Duodenal mucosa (tissue), 2 donors: Measurements from ENCODE around the gene BCAS3.

Experiments used
- H3K27ac ChIP-seq: one replicate; pipeline ENCODE4 v1.7.0; 2013; ENCODE audit warnings: low read depth, low read length
- H3K27me3 ChIP-seq, 2 donors: one replicate each; pipeline ENCODE4 v1.7.0; 2013; ENCODE audit warnings: low read length in 2 of 2, control low read depth in 1 of 2; ENCODE audit not compliant: insufficient read depth in 2 of 2, control insufficient read depth in 1 of 2
- H3K36me3 ChIP-seq, 2 donors: one replicate each; pipeline ENCODE4 v1.7.0; 2013; ENCODE audit warnings: low read length in 2 of 2, control low read depth in 1 of 2; ENCODE audit not compliant: insufficient read depth in 2 of 2, control insufficient read depth in 1 of 2
- H3K4me1 ChIP-seq, 2 donors: one replicate each; pipeline ENCODE4 v1.7.0; 2013; ENCODE audit warnings: low read length in 2 of 2, control low read depth in 1 of 2; ENCODE audit not compliant: insufficient read depth in 2 of 2, control insufficient read depth in 1 of 2
- H3K4me3 ChIP-seq, 2 donors: one replicate each; pipeline ENCODE4 v1.7.0; 2013; ENCODE audit warnings: low read length in 2 of 2, low read depth in 1 of 2
- H3K9ac ChIP-seq, 2 donors: one replicate each; pipeline ENCODE4 v1.7.0; 2013; ENCODE audit warnings: low read length in 2 of 2, low read depth in 1 of 2
- H3K9me3 ChIP-seq, 2 donors: one replicate each; pipeline ENCODE4 v1.7.0; 2013; ENCODE audit warnings: low read length in 2 of 2, control low read depth in 1 of 2; ENCODE audit not compliant: control insufficient read depth in 1 of 2

The BCAS3 gene

DNA sequence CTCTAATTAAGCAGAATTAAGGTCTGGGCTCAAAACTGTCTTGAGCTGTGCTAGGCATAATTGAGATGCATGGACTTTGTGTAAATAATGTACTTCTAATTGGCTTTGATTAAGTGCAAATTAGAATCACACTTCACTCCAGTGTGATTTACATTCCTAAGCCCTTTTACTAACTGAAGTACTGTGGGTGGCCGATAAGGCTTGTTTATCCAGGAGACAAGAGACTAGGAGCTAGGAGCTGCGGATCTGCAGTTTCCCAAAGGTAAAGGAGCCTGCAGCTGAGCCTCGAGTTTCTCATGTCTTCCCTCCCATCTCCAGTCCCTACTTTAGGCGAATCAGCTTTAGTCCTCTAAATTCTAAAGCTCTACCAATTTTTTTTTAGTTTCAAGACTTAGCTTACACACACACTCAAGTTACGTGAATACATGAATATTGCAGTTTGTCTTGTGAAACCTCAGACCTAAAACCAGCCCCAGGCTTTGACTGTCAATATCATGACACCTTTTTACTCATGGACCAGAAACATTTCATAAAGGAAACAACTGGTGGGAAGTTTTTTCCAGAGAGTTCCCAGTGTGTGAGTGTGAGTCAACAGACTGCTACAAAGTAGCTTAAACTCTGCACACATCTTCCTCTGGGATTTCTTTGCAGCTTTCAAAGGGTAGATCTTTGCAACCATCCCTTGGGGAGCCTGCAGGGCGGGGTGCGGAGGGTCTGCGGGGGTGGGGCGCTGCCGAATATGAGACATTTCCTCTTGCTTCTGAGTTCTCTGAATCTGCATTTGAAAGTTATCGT is 608.1 kb downstream of the BCAS3 start:
- H3K36me3 ChIP-seq: no peaks in the 10 kb centered on the region

DNA sequence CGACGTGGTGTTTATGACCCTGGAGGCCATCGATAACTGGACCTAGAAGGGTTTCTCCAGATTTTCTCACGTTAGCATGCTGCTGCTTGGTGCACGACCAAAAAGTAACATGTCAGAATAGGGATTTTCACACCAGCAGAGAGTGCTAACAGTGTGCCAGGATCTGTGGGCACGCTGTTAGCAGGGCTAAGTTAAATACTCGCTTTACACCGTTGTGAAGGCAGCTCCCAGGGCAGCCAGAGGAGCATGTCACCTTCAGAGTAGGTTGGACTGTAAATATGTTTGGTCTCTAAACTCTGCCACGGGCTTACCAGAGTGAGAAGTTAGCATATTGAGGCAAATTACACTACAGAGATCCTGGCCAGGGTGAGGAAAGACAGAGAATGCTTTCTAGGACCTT is 608.8 kb downstream of the BCAS3 start:
- Histone ChIP-seq H3K9ac (no peak overlapping the region), H3K27me3 (no peaks in the 10 kb centered on the region), H3K4me1 (no peaks in the 10 kb centered on the region), H3K9me3 (no peaks in the 10 kb centered on the region), H3K36me3 (no peaks in the 10 kb centered on the region), H3K27ac (no peak overlapping the region), H3K4me3 (no peak overlapping the region)

More for the DNA sequence above, 608.1 kb downstream of the BCAS3 start:
- no peak overlapping the region for H3K9ac ChIP-seq
- H3K4me3 ChIP-seq: no peak overlapping the region
- H3K4me1 ChIP-seq: no peaks in the 10 kb centered on the region
- no peaks in the 10 kb centered on the region for H3K9me3 ChIP-seq
- H3K27ac ChIP-seq: no peak overlapping the region
- H3K27me3 ChIP-seq: no peaks in the 10 kb centered on the region

DNA sequence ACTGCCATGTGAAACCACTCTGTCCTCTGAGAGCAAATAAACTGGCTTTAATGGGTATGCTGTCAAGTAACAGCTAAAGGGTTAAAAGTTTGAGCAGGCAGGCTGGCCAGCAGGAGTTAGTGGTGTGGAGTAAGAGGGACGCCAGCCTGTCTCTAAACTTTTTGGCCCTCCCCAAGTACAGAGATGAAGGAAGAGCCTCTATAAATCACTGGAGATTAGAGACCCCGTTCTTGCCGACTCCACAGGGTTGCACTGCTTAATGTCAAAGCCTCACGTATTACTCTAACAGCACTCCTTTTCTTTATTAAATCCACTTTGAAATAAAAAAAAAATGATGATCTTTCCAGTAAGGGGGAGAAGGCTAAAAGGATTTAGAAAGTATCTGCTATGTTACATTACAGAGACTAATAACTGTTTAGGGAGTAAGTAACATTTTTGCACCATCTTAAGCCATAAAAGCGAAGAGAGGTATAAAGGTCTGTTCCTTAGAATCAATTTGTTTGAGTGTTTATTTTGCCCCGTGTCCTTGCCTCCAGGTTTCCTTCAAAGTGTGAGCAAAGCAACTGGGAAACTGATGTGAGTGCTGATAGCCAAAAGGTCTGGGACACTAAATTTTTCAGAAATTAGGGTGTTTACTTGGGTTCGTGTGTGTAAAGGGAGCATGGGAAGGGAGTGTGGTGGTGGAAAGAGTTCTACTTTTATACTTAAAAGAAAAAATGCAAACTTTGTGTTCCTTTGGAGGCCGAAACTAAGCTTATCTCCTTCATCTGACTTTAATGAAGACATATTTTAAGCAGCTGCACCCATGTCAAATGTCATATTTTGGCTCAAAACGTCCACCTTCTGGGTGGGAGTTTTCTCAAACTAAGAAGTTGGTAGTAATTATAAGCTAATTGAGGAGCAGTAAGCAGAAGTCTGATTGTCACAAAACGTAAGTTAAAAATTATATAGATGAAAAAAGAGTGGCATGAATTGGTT is 612.0 kb downstream of the BCAS3 start:
- Histone ChIP-seq H3K4me1 (no peaks in the 10 kb centered on the region), H3K9me3 (no peaks in the 10 kb centered on the region), H3K27ac (no peak overlapping the region), H3K9ac (peak overlapping the region in 1 of 2 donors; percentile 3), H3K27me3 (no peaks in the 10 kb centered on the region), H3K4me3 (no peak overlapping the region), H3K36me3 (no peaks in the 10 kb centered on the region)

DNA sequence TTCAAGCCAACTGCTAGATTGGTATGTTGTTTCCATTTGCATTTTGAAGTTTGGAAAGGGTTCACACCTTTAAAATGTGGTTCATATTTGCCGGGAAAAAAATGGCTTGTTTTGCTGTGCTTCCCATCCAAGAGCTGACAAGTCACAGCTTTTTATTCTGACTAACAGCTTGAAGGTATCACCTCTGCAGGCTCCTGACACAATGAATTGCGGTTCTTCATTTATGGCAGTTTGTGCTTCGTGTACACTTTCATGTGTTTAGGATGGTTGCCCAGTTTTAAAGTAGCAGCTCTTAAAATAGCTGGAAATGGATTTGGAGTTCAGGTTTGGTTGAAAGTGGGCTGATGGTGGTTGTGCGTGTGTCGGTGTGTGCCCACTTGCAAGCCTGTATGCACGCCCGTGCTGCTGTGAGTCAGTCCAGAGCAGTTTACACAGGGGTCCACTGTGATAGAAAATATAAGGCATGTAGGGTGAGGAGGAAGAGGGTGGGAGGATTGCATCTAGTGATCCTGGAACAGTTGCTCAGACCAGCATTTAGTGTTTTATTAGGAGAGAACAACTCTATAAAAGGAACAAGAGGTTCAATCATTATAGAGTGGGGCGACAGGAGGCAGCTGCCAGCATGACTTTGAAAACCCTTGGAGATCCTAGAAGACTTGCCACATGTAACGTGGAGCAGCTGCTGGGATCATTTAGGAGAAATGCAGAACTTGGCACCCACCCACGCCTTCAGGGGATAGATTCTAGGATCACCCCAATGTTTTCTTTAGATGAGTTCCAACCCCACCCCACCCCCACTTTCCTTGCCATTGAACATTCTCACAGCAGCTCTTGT is 614.0 kb downstream of the BCAS3 start:
- Histone ChIP-seq H3K36me3 (no peaks in the 10 kb centered on the region), H3K27me3 (no peaks in the 10 kb centered on the region), H3K9me3 (no peaks in the 10 kb centered on the region), H3K27ac (no peak overlapping the region), H3K9ac (no peak overlapping the region), H3K4me3 (no peak overlapping the region), H3K4me1 (no peaks in the 10 kb centered on the region)

- H3K4me1 ChIP-seq: no peaks in the 10 kb centered on the region
- H3K4me3 ChIP-seq: no peak overlapping the region
- H3K36me3 ChIP-seq: no peaks in the 10 kb centered on the region
- no peak overlapping the region for H3K27ac ChIP-seq
- H3K9ac ChIP-seq: no peak overlapping the region
- H3K27me3 ChIP-seq: no peaks in the 10 kb centered on the region
- no peaks in the 10 kb centered on the region for H3K9me3 ChIP-seq
Measured at GRCh38 chr17:61294286-61294685, 616.6 kb downstream of the BCAS3 start.

DNA sequence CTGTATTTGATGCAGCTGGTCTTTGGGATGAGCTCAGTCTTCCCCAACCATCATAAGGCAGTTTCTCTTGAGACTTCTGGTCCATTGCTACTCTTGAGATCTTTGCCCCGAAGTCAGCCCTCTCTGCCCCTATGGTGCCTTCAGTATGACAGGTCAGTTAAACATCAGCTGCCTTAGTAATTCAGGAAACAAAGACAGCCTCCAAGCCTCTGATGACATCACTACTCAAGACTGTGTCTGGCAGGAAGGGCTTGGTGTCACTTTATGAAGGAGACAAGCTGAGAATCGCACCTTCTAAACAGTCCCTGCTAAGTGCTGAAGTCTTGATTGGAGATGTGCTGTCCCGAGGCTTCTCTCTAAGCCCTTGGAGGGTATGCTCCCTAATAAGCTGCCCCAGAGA is 617.1 kb downstream of the BCAS3 start:
- no peak overlapping the region for H3K4me3 ChIP-seq
- no peak overlapping the region for H3K9ac ChIP-seq
- H3K27me3 ChIP-seq: no peaks in the 10 kb centered on the region
- no peaks in the 10 kb centered on the region for H3K4me1 ChIP-seq
- H3K27ac ChIP-seq: no peak overlapping the region
- H3K9me3 ChIP-seq: no peaks in the 10 kb centered on the region
- no peaks in the 10 kb centered on the region for H3K36me3 ChIP-seq

DNA sequence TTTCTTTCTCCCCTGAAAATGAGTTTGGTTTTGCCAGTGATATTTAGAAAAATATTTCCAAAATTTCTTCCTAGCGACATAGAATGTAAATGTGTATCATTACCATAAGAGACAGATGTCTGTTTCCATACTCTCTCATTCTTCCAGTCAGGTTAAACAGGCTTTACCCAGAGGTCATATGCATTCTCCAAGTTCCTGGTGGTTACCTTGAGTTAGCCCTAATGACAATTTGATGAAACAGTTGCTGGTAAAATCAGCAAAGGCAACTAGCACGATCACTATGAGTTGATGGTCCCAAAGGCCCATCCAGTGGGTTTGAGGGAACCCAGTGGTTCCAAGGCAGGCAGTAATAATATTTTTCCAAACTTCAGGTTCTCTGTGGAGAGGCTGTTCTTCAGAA is 618.4 kb downstream of the BCAS3 start:
- H3K4me3 ChIP-seq: no peak overlapping the region
- no peaks in the 10 kb centered on the region for H3K9me3 ChIP-seq
- no peak overlapping the region for H3K9ac ChIP-seq
- no peaks in the 10 kb centered on the region for H3K36me3 ChIP-seq
- no peaks in the 10 kb centered on the region for H3K27me3 ChIP-seq
- H3K27ac ChIP-seq: no peak overlapping the region
- H3K4me1 ChIP-seq: no peaks in the 10 kb centered on the region

GRCh38 chr17:61299517-61300513 is 622.2 kb downstream of the BCAS3 start:
- Histone ChIP-seq H3K4me3 (no peak overlapping the region), H3K4me1 (peaks cover 4 to 12% of the 10 kb centered on the region in 2 donors), H3K27me3 (no peaks in the 10 kb centered on the region), H3K9ac (no peak overlapping the region), H3K36me3 (no peaks in the 10 kb centered on the region), H3K9me3 (no peaks in the 10 kb centered on the region), H3K27ac (no peak overlapping the region)
